Measurements from ENCODE around the gene TCF7L2.

DNA sequence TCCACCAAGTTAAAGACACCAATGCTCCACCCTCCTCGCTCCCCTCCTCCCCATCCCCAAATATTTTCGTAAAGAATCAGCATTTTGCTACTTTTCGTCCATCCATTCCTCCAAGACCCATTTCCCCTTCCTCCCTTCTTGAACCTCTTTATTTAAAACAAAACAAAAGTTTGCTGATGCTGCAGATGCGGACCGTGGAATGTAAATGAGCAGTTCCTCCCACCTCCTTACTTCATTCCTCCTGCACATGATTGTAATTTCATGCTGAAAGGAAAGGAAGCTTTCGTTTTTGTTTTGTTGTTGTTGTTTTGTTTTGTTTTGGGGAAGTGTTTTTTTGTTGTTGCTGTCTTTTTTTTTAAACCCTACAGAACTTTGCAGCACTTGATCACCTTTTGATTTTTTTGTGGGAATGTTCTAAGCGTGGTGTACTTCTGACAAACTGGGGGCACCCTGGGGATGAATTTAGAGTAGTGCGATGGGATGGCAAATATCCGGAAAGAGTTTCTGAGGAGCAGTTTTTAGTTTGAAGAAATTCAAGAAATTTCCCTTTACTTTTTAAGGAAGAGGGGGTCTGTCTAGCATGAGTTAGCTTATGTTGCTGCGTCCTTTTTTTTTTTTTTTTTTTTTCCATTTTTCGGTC, 177.3 kb downstream of the TCF7L2 start:
- TF ChIP-seq, protein P1, sequence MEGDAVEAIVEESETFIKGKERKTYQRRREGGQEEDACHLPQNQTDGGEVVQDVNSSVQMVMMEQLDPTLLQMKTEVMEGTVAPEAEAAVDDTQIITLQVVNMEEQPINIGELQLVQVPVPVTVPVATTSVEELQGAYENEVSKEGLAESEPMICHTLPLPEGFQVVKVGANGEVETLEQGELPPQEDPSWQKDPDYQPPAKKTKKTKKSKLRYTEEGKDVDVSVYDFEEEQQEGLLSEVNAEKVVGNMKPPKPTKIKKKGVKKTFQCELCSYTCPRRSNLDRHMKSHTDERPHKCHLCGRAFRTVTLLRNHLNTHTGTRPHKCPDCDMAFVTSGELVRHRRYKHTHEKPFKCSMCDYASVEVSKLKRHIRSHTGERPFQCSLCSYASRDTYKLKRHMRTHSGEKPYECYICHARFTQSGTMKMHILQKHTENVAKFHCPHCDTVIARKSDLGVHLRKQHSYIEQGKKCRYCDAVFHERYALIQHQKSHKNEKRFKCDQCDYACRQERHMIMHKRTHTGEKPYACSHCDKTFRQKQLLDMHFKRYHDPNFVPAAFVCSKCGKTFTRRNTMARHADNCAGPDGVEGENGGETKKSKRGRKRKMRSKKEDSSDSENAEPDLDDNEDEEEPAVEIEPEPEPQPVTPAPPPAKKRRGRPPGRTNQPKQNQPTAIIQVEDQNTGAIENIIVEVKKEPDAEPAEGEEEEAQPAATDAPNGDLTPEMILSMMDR (IDR thresholded peaks at IDR 0.05) = no peak
- no peak for TF ChIP-seq POLR2A (IDR thresholded peaks at IDR 0.05)

Data from tibial nerve (tissue), 3 donors.